Activated CD8-positive, alpha-beta memory T cell treated with anti-CD3 and anti-CD28 coated beads, Interleukin-2, amount 50 U/mL, for 24 hours (primary cell): ENCODE data around the gene EPHX1.

ENCODE experiments used
- DNase-seq: peaks from one replicate; pipeline ENCODE4 v3.0.0-alpha.2; 2020; ENCODE audit errors: extremely low read depth

Gene EPHX1

GRCh38 chr1:225842788-225843425 lies 33.0 kb downstream of the EPHX1 start:
- DNase-seq: no peak

- DNase-seq: no peak
Measured at GRCh38 chr1:225843426-225843795, 33.5 kb downstream of the EPHX1 start.

- DNase-seq: no peak
Measured at GRCh38 chr1:225844236-225845061, 34.5 kb downstream of the EPHX1 start.

GRCh38 chr1:225845097-225845496 lies 35.2 kb downstream of the EPHX1 start:
- DNase-seq: no peak

- DNase-seq: no peak
Measured at GRCh38 chr1:225845571-225846259, 35.8 kb downstream of the EPHX1 start.

- no peak for DNase-seq
Measured at GRCh38 chr1:225846331-225847310, 36.7 kb downstream of the EPHX1 start.

GRCh38 chr1:225847610-225848009 lies 37.7 kb downstream of the EPHX1 start:
- DNase-seq: no peak

- no peak for DNase-seq
Measured at GRCh38 chr1:225848030-225848955, 38.4 kb downstream of the EPHX1 start.

GRCh38 chr1:225849925-225850324 lies 40.0 kb downstream of the EPHX1 start:
- DNase-seq: no peak

- DNase-seq: no peak
Measured at GRCh38 chr1:225850370-225850769, 40.4 kb downstream of the EPHX1 start.

GRCh38 chr1:225851805-225852204 lies 41.9 kb downstream of the EPHX1 start:
- no peak for DNase-seq

- no peak for DNase-seq
Measured at GRCh38 chr1:225852413-225853124, 42.6 kb downstream of the EPHX1 start.

- no peak for DNase-seq
Measured at GRCh38 chr1:225853441-225853840, 43.5 kb downstream of the EPHX1 start.

- DNase-seq: no peak
Measured at GRCh38 chr1:225855503-225856300, 45.8 kb downstream of the EPHX1 start.

- no peak for DNase-seq
Measured at GRCh38 chr1:225857256-225857655, 47.3 kb downstream of the EPHX1 start.

- DNase-seq: no peak
Measured at GRCh38 chr1:225859151-225859550, 49.2 kb downstream of the EPHX1 start.

GRCh38 chr1:225860107-225860506 lies 50.2 kb downstream of the EPHX1 start:
- DNase-seq: no peak

GRCh38 chr1:225860876-225861441 lies 51.0 kb downstream of the EPHX1 start:
- no peak for DNase-seq
